ENCODE measurements around the gene KLHL8. TPM values are rescaled to one million over a fixed set of nuclear protein-coding genes. Genes with fewer than 3 reads are reported as not detected.

KLHL8 gene
- total RNA-seq, 3 donors from 2014 or later, result 16.4 to 23.0 (median 22.5) TPM

GRCh38 chr4:87144356-87144755 is 76.1 kb downstream of the KLHL8 start:
- TF ChIP-seq CTCF (IDR thresholded peaks at IDR 0.05), result no peak
- intact Hi-C loops (cut with DNase I, micrococcal nuclease), result no loop called here
- DNase-seq (no peak), ATAC-seq (no peak)
- H3K9me3 ChIP-seq, result no peaks in the 10 kb centered on the region
- no peaks in the 10 kb centered on the region for H3K36me3 ChIP-seq (ENCODE audit: low read depth)
- no peak overlapping the region for H3K4me3 ChIP-seq
- H3K4me1 ChIP-seq (ENCODE audit: low read depth), result peaks cover 18% of the 10 kb centered on the region

GRCh38 chr4:87141428-87141827 is 79.0 kb downstream of the KLHL8 start:
- peak; percentile 97 for ATAC-seq
- peaks cover 18% of the 10 kb centered on the region for H3K4me1 ChIP-seq (ENCODE audit: low read depth)
- peak in 2 of 3 donors; percentile 26 to 69 for DNase-seq
- no peaks in the 10 kb centered on the region for H3K36me3 ChIP-seq (ENCODE audit: low read depth)
- H3K9me3 ChIP-seq, result no peaks in the 10 kb centered on the region
- intact Hi-C loops (cut with DNase I, micrococcal nuclease), result no loop called here
- H3K4me3 ChIP-seq, result peak overlapping the region; percentile 11
- TF ChIP-seq CTCF (IDR thresholded peaks at IDR 0.05), result no peak

DNA sequence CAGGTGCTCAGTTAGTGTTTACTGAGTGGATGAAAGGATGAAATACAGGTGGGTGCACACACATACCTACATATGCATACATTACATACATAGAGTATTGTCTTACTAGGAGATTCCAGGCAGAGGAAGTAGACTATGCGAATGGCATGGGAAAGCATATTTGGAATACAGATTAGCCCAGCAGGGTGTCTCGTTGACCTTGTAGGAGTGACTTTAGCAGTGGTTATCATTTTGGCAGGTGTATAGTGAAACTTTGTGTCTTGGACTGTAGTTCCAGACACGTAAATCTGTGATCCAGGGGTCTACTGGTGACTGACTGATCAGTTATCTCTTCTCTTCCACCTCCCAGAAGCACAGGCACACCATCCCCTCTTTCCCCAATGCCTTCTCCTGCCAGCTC is 86.3 kb downstream of the KLHL8 start:
- no peak for ATAC-seq
- DNase-seq, result no peak
- no peaks in the 10 kb centered on the region for H3K4me1 ChIP-seq (ENCODE audit: low read depth)
- peaks cover 8% of the 10 kb centered on the region for H3K36me3 ChIP-seq (ENCODE audit: low read depth)
- no peak overlapping the region for H3K4me3 ChIP-seq
- intact Hi-C loops (cut with DNase I, micrococcal nuclease), result no loop called here
- no peaks in the 10 kb centered on the region for H3K9me3 ChIP-seq
- TF ChIP-seq CTCF (IDR thresholded peaks at IDR 0.05), result no peak

- Histone ChIP-seq H3K36me3 (ENCODE audit: low read depth) (peaks cover 8% of the 10 kb centered on the region), H3K4me1 (ENCODE audit: low read depth) (no peaks in the 10 kb centered on the region), H3K9me3 (no peaks in the 10 kb centered on the region), H3K4me3 (no peak overlapping the region)
- intact Hi-C loops (cut with DNase I, micrococcal nuclease), result no loop called here
- DNase-seq (no peak), ATAC-seq (no peak)
- TF ChIP-seq CTCF (IDR thresholded peaks at IDR 0.05), result no peak
Measured at GRCh38 chr4:87133183-87133582, 87.2 kb downstream of the KLHL8 start.

DNA sequence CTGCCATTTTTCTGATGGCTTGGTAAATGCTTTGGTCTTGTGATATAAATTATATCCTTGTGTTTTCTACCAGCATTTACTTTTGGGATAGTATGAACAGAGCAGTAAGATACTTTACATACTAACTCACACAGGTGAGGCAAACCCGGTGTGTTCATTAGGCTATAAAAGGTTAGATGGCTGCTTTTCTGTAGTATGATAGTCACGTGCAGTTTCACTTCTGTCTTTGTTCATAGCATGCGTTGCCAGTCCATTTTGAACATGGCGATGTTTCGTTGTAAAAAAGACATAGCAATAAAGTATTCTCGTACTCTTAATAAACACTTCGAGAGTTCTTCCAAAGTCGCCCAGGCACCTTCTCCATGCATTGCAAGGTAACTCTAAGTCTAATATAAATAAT is 88.4 kb downstream of the KLHL8 start:
- ATAC-seq (no peak), DNase-seq (no peak)
- Histone ChIP-seq H3K9me3 (no peaks in the 10 kb centered on the region), H3K36me3 (ENCODE audit: low read depth) (peaks cover 8% of the 10 kb centered on the region), H3K4me1 (ENCODE audit: low read depth) (no peaks in the 10 kb centered on the region), H3K4me3 (no peak overlapping the region)
- intact Hi-C loops (cut with DNase I, micrococcal nuclease), result no loop called here
- no peak for TF ChIP-seq CTCF (IDR thresholded peaks at IDR 0.05)

Data from mucosa of descending colon (tissue), 3 donors.